GM10248 (cell line): ENCODE measurements around the gene NR2F1.

ENCODE experiments used
- CTCF ChIA-PET: fragments of 300-600 bp; sonication (Branson Sonifier 250); formaldehyde crosslinking; extraction: SDS; loops from one replicate; lab custom pipeline; 2021; ENCODE audit warnings: antibody characterized with exemption; lab: Yijun Ruan, JAX
- POLR2A ChIA-PET: fragments of 350-650 bp; sonication (Branson Sonifier 250); formaldehyde crosslinking; extraction: SDS; loops from one replicate; lab custom pipeline; 2020; ENCODE audit warnings: antibody characterized with exemption; lab: Yijun Ruan, JAX
- DNase-seq: peaks from one replicate; pipeline ENCODE4 v3.0.0; 2012; ENCODE audit errors: extremely low spot score
- TF ChIP-seq, protein P1 (sequence below): IDR thresholded peaks from 2 replicates; pipeline ENCODE4 v1.5.1; 2012; ENCODE audit warnings: mild to moderate bottlenecking, low read depth; ENCODE audit errors: extremely low read depth, missing control alignments, control extremely low read depth

The NR2F1 gene

GRCh38 chr5:93600409-93601070 lies 17.5 kb downstream of the NR2F1 start:
- CTCF ChIA-PET, result interaction anchor here (1.1 to 3.5 kb wide), 5 partner anchors 13 to 201 kb away, joined by 3 to 13 read pairs (median 6); partner anchors contain the start of genes NR2F1 and NR2F1-AS1
- DNase-seq, result no peak

DNA sequence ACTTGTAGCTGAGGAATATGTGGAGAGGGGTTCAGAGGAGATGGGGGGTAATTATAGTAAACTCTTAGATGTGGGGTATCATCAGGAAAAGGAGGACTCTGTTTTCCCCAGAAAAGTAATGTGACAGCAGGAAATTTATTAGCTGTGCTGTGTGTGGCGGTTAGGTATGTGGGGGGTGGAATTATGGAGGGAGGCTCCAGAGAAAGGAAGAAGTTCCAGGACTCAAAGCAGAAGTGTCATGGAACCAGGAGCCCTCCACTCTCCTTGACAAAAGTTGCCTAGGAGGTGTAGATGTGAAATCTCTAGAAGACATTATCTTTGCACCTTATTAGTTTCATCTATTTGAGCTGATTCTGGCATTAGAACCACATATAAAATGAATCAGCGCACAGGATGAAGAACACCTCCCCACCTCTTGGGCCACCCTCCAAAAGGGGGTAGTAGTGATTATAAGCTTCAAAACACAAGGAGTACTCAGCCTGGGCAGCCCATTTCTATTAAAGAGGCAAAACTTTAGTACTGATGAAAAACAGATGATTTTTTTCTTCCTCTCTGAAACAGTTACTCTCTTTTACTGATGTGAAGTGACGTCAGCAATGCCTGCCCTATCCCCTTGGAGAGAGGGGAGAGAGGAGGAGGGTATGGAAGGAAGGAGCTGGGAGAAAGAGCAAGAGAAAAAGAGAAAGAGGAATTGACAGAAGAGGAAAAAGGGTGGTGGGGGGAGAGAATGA lies 18.2 kb downstream of the NR2F1 start:
- ChIA-PET POLR2A (no interaction called here), CTCF (interaction anchor here (1.0 to 1.6 kb wide), 4 partner anchors 14 to 200 kb away, joined by 3 to 8 read pairs (median 6); partner anchors contain the start of gene NR2F1)
- no peak for DNase-seq
- TF ChIP-seq, protein P1, sequence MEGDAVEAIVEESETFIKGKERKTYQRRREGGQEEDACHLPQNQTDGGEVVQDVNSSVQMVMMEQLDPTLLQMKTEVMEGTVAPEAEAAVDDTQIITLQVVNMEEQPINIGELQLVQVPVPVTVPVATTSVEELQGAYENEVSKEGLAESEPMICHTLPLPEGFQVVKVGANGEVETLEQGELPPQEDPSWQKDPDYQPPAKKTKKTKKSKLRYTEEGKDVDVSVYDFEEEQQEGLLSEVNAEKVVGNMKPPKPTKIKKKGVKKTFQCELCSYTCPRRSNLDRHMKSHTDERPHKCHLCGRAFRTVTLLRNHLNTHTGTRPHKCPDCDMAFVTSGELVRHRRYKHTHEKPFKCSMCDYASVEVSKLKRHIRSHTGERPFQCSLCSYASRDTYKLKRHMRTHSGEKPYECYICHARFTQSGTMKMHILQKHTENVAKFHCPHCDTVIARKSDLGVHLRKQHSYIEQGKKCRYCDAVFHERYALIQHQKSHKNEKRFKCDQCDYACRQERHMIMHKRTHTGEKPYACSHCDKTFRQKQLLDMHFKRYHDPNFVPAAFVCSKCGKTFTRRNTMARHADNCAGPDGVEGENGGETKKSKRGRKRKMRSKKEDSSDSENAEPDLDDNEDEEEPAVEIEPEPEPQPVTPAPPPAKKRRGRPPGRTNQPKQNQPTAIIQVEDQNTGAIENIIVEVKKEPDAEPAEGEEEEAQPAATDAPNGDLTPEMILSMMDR, result no peak

More at GRCh38 chr5:93600409-93601070, 17.5 kb downstream of the NR2F1 start:
- TF ChIP-seq, protein P1, result no peak
- POLR2A ChIA-PET, result no interaction called here

- CTCF ChIA-PET, result interaction anchor here (1.0 to 1.3 kb wide), 3 partner anchors 19 to 199 kb away, joined by 3 to 8 read pairs (median 6); partner anchors contain the start of gene NR2F1
- POLR2A ChIA-PET, result no interaction called here
Observed at GRCh38 chr5:93601802-93602155, 18.8 kb downstream of the NR2F1 start.

DNA sequence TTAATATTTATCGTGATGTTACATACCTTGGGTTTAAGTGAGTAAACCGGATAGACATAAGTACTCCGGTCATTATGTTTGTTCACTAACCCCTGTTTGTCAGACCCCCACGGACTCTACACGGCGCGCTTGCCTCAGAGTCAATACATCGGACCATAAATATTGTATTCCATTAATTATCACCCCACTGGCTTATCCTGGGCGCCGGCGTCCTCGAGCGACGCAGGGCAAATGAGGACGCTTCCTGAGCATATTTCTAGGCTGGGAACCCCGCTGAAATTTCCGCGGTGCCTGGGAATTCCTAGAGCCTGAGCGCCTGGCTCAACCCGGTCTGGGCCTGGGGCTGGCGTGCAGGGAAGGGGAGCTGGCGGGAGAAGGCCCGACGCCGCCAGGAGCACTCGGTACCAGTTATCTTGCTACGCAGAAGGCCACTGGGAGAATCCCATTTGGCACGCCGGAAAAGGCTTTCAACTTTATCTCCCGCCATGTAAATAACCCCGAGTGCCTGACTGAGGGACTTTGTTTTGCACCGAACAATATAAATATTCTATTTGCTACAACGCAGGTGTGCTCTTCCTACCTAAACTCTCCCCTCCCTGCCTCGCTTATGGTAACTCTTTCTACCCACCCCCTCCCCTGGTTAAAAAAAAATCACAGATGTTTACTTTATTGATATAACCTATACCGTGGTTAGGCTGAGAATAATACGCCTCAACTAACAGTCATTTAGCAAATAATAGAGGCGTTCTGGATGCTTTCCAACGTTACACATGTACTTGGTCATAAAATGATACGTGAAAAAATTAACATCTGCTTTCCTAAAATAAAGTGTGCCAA lies 19.4 kb downstream of the NR2F1 start:
- ChIA-PET POLR2A (no interaction called here), CTCF (interaction anchor here (1.0 kb wide), 2 partner anchors 24 to 199 kb away, joined by 3 to 4 read pairs; no protein-coding TSS in a partner anchor)
- TF ChIP-seq, protein P1, result no peak
- DNase-seq, result no peak

More at GRCh38 chr5:93601802-93602155, 18.8 kb downstream of the NR2F1 start:
- no peak for DNase-seq
- TF ChIP-seq, protein P1, result no peak

DNA sequence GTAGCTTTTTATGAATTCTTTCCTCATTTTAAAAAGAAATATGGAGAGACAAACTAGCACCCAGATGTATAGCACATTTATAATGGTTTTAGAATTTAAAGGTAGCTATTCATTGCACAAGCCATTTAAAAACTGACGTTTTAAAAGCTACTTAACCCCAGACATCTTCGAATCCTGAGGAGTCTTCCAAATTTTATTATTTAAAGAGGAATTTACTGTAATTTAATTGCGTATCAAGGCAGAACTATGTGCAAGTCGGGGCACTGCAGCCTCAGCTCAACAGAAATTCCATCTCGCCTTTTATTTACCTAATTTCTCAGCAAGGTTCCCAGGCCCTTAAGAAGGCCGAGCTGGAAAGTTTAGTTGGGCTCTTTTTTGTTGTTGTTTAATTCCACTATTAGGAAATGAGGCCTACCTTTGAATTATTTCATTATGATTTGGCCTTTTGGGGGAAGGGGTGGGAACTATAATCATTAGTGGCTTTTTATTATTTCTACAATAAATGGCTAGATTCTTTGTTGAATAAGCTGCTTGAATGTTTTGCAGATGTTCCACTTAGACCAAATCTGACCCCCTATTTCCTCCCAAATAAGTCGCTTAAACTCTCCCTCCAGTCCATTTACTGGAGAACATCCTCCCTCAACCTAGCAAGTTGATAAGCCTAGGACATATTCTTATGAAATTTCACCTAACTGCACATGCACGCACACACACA lies 20.2 kb downstream of the NR2F1 start:
- ChIA-PET CTCF (interaction anchor here (1.0 kb wide), 1 partner anchor 198 kb away, joined by 4 read pairs; no protein-coding TSS in a partner anchor), POLR2A (no interaction called here)
- TF ChIP-seq, protein P1, result no peak

More for the DNA sequence above, 20.2 kb downstream of the NR2F1 start:
- DNase-seq, result no peak
